Epithelial cell of esophagus (primary cell): ENCODE measurements around the gene EXD3.

ENCODE experiments used
- DNase-seq: peaks from one replicate; pipeline ENCODE4 v3.0.0; 2010; ENCODE audit warnings: low read depth
- H3K4me3 ChIP-seq: 2 replicates; pipeline ENCODE4 v1.5.1; 2011; ENCODE audit warnings: mild to moderate bottlenecking, low read length, control low read depth
- TF ChIP-seq, protein P1 (sequence below): IDR thresholded peaks from 2 replicates; pipeline ENCODE4 v1.5.1; 2011; ENCODE audit warnings: low read depth, mild to moderate bottlenecking, low read length, control low read depth, inconsistent platforms; ENCODE audit not compliant: insufficient read depth; ENCODE audit errors: missing control alignments

EXD3 gene

DNA sequence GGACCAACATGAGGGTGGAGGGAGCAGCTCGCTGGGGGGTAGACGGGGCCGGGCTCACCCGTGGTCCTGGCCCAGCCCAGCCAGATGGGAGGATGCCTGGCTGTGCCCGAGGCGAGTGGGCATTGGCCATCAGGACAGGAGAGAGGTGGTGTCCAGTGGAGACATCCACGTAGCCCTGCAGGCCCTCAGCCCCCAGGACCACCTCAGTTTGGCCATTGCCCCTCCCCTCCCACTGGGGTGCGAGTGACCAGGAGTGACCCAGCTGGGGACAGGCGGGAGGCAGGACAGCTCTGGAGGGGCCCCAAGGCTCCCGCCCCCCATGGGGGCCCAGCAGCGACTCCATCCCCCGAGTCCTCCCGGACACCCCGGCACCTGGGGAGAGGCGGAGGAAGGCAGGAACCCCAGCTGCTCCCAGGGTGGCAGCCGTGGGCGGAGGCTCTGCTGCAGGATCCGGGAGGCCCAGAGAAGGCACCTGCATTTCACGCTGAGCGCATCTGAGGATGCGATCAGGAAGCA, 8.5 kb upstream of the EXD3 start:
- DNase-seq, result no peak
- TF ChIP-seq, protein P1, sequence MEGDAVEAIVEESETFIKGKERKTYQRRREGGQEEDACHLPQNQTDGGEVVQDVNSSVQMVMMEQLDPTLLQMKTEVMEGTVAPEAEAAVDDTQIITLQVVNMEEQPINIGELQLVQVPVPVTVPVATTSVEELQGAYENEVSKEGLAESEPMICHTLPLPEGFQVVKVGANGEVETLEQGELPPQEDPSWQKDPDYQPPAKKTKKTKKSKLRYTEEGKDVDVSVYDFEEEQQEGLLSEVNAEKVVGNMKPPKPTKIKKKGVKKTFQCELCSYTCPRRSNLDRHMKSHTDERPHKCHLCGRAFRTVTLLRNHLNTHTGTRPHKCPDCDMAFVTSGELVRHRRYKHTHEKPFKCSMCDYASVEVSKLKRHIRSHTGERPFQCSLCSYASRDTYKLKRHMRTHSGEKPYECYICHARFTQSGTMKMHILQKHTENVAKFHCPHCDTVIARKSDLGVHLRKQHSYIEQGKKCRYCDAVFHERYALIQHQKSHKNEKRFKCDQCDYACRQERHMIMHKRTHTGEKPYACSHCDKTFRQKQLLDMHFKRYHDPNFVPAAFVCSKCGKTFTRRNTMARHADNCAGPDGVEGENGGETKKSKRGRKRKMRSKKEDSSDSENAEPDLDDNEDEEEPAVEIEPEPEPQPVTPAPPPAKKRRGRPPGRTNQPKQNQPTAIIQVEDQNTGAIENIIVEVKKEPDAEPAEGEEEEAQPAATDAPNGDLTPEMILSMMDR, result no peak

DNA sequence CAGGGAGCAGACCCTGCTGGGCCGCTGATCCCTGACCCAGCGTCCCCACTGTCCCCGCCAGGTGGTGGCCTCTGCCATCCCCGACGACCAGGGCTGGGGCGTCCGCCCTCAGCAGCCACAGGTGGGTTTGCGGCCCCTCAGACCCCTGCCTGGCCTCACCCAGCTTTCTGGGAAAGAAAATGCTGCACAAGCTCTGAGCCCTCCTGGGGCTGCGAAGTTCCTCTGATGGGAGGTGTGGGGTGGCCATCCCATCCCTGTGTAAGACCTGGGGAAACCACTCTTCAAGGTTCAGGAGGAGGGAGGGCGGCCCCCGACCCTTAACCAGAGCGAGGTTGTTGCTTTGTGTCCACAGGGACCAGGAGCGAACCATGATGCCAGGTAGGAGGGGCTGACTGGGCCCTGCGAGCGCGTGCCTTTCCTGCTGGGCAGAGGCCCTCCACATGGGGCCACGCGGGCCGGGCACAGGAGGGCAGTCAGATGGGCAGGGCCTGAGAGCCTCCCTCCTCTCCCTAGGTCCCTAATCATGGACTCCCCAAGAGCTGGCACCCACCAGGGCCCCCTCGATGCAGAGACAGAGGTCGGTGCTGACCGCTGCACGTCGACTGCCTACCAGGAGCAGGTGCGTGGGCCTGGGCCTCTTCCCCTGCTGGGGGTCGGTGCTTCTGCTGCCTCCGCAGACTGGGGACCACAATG, 7.9 kb upstream of the EXD3 start:
- TF ChIP-seq, protein P1, result no peak
- DNase-seq, result no peak
- no peak overlapping the region for H3K4me3 ChIP-seq

More for the DNA sequence above, 8.5 kb upstream of the EXD3 start:
- H3K4me3 ChIP-seq, result no peak overlapping the region

DNA sequence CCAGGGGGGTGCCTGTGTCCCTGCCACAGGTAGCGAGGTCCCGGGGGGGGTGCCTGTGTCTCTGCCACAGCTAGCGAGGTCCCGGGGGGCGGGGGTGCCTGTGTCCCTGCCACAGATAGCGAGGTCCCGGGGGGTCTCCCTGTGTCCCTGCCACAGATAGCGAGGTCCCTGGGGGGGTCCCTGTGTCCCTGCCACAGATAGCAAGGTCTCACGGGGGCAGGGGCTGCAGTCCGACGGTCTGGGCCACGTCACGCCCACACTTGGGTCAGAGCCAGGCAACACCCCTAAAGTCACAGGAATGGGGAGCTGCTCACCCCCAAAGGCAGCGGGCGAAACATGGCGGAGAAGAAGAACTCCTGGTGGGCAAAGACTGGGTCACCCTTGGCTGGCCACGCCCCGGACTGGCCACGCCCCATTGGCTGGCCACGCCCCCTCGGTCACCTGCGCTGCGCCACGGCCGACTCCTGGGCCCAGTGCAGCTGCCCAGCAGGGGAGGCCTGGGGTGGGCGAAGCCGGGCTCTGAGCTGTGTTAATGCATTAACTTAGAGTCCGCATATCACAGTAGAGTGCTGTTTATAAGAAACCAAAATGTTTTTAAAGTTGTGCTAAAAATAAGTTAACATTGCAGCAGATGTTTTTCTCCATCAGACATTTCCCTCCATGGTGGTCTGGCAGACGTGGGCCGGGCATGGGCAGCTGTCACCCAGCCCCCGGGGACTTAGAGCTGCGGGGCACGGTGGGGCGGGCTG, 7.2 kb upstream of the EXD3 start:
- no peak overlapping the region for H3K4me3 ChIP-seq
- TF ChIP-seq, protein P1, result no peak

DNA sequence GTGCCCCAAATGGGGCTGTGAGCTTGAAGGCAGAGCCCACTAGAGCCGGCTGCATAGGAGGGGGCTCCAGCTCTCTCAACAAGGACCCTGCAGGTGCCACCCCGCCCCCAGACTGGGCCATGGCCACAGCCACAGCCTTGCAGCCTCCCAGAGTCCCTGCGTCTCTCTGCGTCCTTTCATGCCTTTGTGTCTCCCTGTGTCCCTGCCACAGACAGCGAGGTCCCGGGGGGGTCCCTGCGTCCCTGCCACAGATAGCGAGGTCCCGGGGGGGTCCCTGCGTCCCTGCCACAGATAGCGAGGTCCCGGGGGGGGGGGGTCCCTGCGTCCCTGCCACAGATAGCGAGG, 6.6 kb upstream of the EXD3 start:
- TF ChIP-seq, protein P1, result no peak
- H3K4me3 ChIP-seq, result no peak overlapping the region
- no peak for DNase-seq

More for the DNA sequence above, 7.2 kb upstream of the EXD3 start:
- no peak for DNase-seq

DNA sequence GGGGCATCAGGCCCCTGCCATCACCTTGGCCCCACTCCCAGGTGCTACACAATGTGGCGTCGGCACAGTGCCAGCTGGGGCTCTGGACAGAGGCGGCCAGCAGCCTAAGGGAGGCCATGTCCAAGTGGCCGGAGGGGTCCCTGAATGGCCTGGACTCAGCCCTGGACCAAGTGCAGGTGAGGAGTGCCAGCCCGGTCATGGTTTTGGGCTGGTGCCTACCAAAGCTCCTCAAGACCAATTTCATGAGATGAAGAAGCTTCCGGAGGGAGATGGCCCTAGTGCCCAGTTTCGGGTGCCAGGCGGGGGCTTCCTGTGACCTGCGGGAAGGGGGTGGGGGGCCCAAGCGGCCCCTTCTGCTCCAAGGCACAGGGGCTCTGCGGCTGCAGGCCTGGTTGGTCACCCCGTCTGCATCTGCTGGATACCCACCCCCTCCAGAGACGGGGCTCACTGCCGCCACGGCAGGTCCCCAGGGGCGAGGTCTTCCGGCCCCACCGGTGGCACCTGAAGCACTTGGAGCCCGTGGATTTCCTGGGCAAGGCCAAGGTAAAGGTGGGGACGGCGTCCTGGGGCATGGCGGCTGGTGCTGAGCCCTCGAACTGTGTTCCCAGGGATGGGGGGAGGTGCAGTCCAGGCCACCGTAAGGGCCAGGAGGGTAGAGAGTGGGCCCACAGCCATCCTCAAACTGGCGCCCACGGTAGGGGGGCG, 6.0 kb upstream of the EXD3 start:
- TF ChIP-seq, protein P1, result no peak
- no peak overlapping the region for H3K4me3 ChIP-seq
- no peak for DNase-seq

DNA sequence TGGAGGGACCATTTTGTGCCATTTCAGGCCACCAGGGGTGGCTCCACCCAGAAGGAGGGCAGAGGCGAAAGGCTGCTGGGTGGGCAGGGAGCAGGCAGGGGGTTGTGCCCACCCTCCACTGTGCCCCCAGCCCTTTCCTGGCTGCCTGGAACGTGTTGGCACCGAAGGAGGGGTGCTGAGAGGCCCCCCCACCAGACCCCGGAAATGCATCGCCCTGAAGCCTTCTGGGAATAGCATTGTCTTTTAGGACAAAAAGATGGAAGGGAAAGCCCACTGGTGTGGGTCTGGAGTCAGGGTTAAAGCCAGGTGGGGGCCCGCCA, 5.3 kb upstream of the EXD3 start:
- no peak for DNase-seq
- H3K4me3 ChIP-seq, result no peak overlapping the region
- TF ChIP-seq, protein P1, result no peak
